ENCODE measurements around the gene AFG1L.
A peak's percentile ranks its signal among the peaks of the same experiment; 100 is the strongest.

AFG1L gene

DNA sequence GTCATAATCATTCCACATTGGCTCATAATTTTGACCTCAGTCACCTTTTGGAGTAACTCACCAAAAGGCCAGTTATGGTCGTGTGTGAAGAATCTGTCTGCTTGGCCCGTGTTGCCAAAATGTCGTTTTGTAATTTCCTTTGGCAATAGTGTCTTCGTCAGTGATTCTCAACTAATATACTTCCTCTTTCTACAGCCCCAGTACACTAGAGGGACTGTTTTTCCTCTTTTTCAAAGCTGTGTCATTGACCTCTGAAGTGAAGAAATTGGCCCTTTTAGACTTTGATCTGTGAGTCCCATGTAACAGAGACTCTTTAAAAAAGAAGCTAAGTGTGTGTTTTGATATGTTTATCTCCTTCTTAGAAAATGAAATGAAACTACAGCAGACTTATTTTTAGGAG, 271.0 kb downstream of the AFG1L start:
- peaks cover 62% of the 10 kb centered on the region for H4K20me1 ChIP-seq (ENCODE audit: insufficient read depth, low read length)
- H3K9me3 ChIP-seq (ENCODE audit: insufficient read depth, low read length), result no peaks in the 10 kb centered on the region
- H3K9ac ChIP-seq (ENCODE audit: low read length), result no peak overlapping the region
- peak overlapping the region; percentile 37; the same call in 1 of the 2 replicates for H3K4me3 ChIP-seq (ENCODE audit: low read length)
- H2AFZ ChIP-seq (ENCODE audit: low read depth, low read length), result no peak overlapping the region
- no peaks in the 10 kb centered on the region for H3K36me3 ChIP-seq (replicated peaks; ENCODE audit: low read depth, low read length)
- H3K27ac ChIP-seq (ENCODE audit: low read length), result no peak overlapping the region
- no peak for TF ChIP-seq CTCF (IDR thresholded peaks at IDR 0.05; ENCODE audit: low read depth, low read length)
- H3K4me1 ChIP-seq (ENCODE audit: low read length), result peaks cover 29% of the 10 kb centered on the region
- H3K79me2 ChIP-seq (ENCODE audit: low read length), result no peaks in the 10 kb centered on the region
- H3K4me2 ChIP-seq (ENCODE audit: low read length), result peak overlapping the region; percentile 71
- H3K27me3 ChIP-seq (ENCODE audit: low read depth, low read length), result peaks cover 42% of the 10 kb centered on the region

- H3K27me3 ChIP-seq (ENCODE audit: low read depth, low read length), result peaks cover 42% of the 10 kb centered on the region
- H3K4me3 ChIP-seq (ENCODE audit: low read length), result no peak overlapping the region
- H2AFZ ChIP-seq (ENCODE audit: low read depth, low read length), result no peak overlapping the region
- H3K36me3 ChIP-seq (replicated peaks; ENCODE audit: low read depth, low read length), result no peaks in the 10 kb centered on the region
- H3K27ac ChIP-seq (ENCODE audit: low read length), result no peak overlapping the region
- H3K4me2 ChIP-seq (ENCODE audit: low read length), result peak overlapping the region; percentile 71
- peaks cover 29% of the 10 kb centered on the region for H3K4me1 ChIP-seq (ENCODE audit: low read length)
- no peaks in the 10 kb centered on the region for H3K9me3 ChIP-seq (ENCODE audit: insufficient read depth, low read length)
- no peak overlapping the region for H3K9ac ChIP-seq (ENCODE audit: low read length)
- no peaks in the 10 kb centered on the region for H3K79me2 ChIP-seq (ENCODE audit: low read length)
- no peak for TF ChIP-seq CTCF (IDR thresholded peaks at IDR 0.05; ENCODE audit: low read depth, low read length)
- no peak for TF ChIP-seq EZH2phosphoT487 (IDR thresholded peaks at IDR 0.05; ENCODE audit: low read depth)
- H4K20me1 ChIP-seq (ENCODE audit: insufficient read depth, low read length), result peaks cover 62% of the 10 kb centered on the region
Measured at GRCh38 chr6:108566406-108566805, 271.6 kb downstream of the AFG1L start.

DNA sequence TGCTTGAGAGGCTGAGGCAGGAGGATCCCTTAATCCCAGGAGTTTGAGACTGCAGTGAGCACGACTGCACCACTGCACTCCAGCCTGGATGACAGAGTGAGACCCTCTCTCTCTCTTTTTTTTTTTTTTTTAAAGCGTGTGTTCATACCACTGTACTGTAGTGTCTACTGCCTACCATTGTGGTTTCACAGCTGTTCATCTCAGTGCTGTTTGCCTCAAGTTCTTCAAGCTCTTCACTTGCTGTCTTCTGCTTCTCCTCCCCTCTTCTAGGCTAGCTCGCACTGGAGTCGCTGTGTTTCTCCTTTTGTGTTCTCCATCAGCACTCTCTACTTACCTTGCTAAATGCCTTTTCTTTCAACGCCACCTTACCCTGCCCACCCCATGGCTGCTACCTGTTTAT, 273.2 kb downstream of the AFG1L start:
- Histone ChIP-seq H3K4me2 (ENCODE audit: low read length) (no peak overlapping the region), H3K4me1 (ENCODE audit: low read length) (peaks cover 29% of the 10 kb centered on the region), H3K9ac (ENCODE audit: low read length) (no peak overlapping the region), H4K20me1 (ENCODE audit: insufficient read depth, low read length) (peaks cover 53% of the 10 kb centered on the region), H3K36me3 (replicated peaks; ENCODE audit: low read depth, low read length) (no peaks in the 10 kb centered on the region), H2AFZ (ENCODE audit: low read depth, low read length) (no peak overlapping the region), H3K79me2 (ENCODE audit: low read length) (no peaks in the 10 kb centered on the region), H3K4me3 (ENCODE audit: low read length) (no peak overlapping the region), H3K27ac (ENCODE audit: low read length) (no peak overlapping the region), H3K9me3 (ENCODE audit: insufficient read depth, low read length) (no peaks in the 10 kb centered on the region), H3K27me3 (ENCODE audit: low read depth, low read length) (peaks cover 28% of the 10 kb centered on the region)
- no peak for TF ChIP-seq EZH2phosphoT487 (IDR thresholded peaks at IDR 0.05; ENCODE audit: low read depth)
- TF ChIP-seq CTCF (IDR thresholded peaks at IDR 0.05; ENCODE audit: low read depth, low read length), result no peak

- Histone ChIP-seq H3K9me3 (ENCODE audit: insufficient read depth, low read length) (no peaks in the 10 kb centered on the region), H3K4me3 (ENCODE audit: low read length) (no peak overlapping the region), H3K9ac (ENCODE audit: low read length) (no peak overlapping the region), H2AFZ (ENCODE audit: low read depth, low read length) (no peak overlapping the region), H3K36me3 (replicated peaks; ENCODE audit: low read depth, low read length) (no peaks in the 10 kb centered on the region), H4K20me1 (ENCODE audit: insufficient read depth, low read length) (peaks cover 49% of the 10 kb centered on the region), H3K79me2 (ENCODE audit: low read length) (no peaks in the 10 kb centered on the region), H3K27ac (ENCODE audit: low read length) (no peak overlapping the region), H3K27me3 (ENCODE audit: low read depth, low read length) (peaks cover 24% of the 10 kb centered on the region; the same call in 1 of the 2 replicates), H3K4me1 (ENCODE audit: low read length) (peaks cover 28% of the 10 kb centered on the region), H3K4me2 (ENCODE audit: low read length) (no peak overlapping the region)
- TF ChIP-seq EZH2phosphoT487 (IDR thresholded peaks at IDR 0.05; ENCODE audit: low read depth), result no peak
Measured at GRCh38 chr6:108568551-108569305, 273.9 kb downstream of the AFG1L start.

Measured in OCI-LY3 (cell line).